OCI-LY3 (cell line): Measurements from ENCODE around the gene NEUROD2.

Source experiments
- EZH2phosphoT487 ChIP-seq: fragments of 200-600 bp; shearing (Covaris generic); IDR thresholded peaks from 2 replicates; pipeline ENCODE4 v1.6.1; 2018; ENCODE audit warnings: antibody characterized with exemption, mixed run types, low read depth
- TF ChIP-seq, protein P1 (sequence below): fragments of 200-600, 300-600 bp; sonication (generic); IDR thresholded peaks from 2 replicates; pipeline ENCODE4 v1.5.1; 2014; ENCODE audit warnings: antibody characterized with exemption, low read length, low read depth

GRCh38 chr17:39617446-39618245 lies 9.9 kb upstream of the NEUROD2 start:
- TF ChIP-seq, protein P1, sequence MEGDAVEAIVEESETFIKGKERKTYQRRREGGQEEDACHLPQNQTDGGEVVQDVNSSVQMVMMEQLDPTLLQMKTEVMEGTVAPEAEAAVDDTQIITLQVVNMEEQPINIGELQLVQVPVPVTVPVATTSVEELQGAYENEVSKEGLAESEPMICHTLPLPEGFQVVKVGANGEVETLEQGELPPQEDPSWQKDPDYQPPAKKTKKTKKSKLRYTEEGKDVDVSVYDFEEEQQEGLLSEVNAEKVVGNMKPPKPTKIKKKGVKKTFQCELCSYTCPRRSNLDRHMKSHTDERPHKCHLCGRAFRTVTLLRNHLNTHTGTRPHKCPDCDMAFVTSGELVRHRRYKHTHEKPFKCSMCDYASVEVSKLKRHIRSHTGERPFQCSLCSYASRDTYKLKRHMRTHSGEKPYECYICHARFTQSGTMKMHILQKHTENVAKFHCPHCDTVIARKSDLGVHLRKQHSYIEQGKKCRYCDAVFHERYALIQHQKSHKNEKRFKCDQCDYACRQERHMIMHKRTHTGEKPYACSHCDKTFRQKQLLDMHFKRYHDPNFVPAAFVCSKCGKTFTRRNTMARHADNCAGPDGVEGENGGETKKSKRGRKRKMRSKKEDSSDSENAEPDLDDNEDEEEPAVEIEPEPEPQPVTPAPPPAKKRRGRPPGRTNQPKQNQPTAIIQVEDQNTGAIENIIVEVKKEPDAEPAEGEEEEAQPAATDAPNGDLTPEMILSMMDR: no peak
- TF ChIP-seq EZH2phosphoT487: no peak
